Measurements from ENCODE around the gene CERS6. TPM values are rescaled to one million over a fixed set of nuclear protein-coding genes. Genes with fewer than 3 reads are reported as not detected.

CERS6 gene
- total RNA-seq, 1 experiment from 2014 or later: 45.9 TPM

DNA sequence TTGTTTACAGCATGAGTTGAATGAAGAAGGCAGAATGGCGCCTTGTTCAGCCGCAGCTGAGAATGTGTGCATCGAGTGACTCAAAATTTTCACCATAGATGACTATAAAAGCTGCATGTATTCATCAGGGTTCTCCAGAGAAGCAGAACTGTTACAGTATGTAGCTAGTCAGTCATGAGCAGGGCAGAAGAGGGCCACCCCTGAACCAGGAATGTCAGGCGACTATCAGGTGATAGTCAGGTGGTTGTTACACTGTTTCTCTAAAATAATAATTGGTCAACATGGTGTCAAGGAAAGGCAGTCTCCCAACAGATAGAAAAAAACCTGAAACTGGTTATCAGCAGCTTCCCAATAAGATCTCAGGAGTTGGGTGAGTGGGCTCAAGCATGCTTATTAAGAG is 326.2 kb downstream of the CERS6 start:
- H3K9me3 Mint-ChIP-seq (ENCODE audit: low read depth, unreplicated experiment): no peaks in the 10 kb centered on the region
- H3K4me1 Mint-ChIP-seq (ENCODE audit: low read depth, unreplicated experiment): peaks cover 21% of the 10 kb centered on the region
- H3K4me3 Mint-ChIP-seq (ENCODE audit: low read depth, unreplicated experiment): no peak overlapping the region
- H3K27ac Mint-ChIP-seq (ENCODE audit: unreplicated experiment): no peak overlapping the region
- no peaks in the 10 kb centered on the region for H3K36me3 Mint-ChIP-seq (ENCODE audit: insufficient read depth, unreplicated experiment)
- CTCF ChIA-PET: no interaction called here
- BruUV-seq (replicated peaks): no TSS peak
- no peaks in the 10 kb centered on the region for H3K27me3 Mint-ChIP-seq (ENCODE audit: unreplicated experiment)
- no peak for TF ChIP-seq CTCF (IDR thresholded peaks at IDR 0.05; ENCODE audit: unreplicated experiment)
- DNase-seq: no peak
- intact Hi-C loops (cut with micrococcal nuclease; ENCODE audit: unreplicated experiment): no loop called here

GRCh38 chr2:168784993-168785392 is 328.9 kb downstream of the CERS6 start:
- H3K9me3 Mint-ChIP-seq (ENCODE audit: low read depth, unreplicated experiment): no peaks in the 10 kb centered on the region
- peaks cover 17% of the 10 kb centered on the region for H3K4me1 Mint-ChIP-seq (ENCODE audit: low read depth, unreplicated experiment)
- intact Hi-C loops (cut with micrococcal nuclease; ENCODE audit: unreplicated experiment): no loop called here
- CTCF ChIA-PET: interaction anchor here (0.9 kb wide), 1 partner anchor 17 kb away, joined by 3 read pairs; the partner anchor contains the start of gene NOSTRIN
- H3K27me3 Mint-ChIP-seq (ENCODE audit: unreplicated experiment): no peaks in the 10 kb centered on the region
- no peak overlapping the region for H3K4me3 Mint-ChIP-seq (ENCODE audit: low read depth, unreplicated experiment)
- no peak overlapping the region for H3K27ac Mint-ChIP-seq (ENCODE audit: unreplicated experiment)
- no peaks in the 10 kb centered on the region for H3K36me3 Mint-ChIP-seq (ENCODE audit: insufficient read depth, unreplicated experiment)
- no peak for DNase-seq
- no peak for TF ChIP-seq CTCF (IDR thresholded peaks at IDR 0.05; ENCODE audit: unreplicated experiment)
- no TSS peak for BruUV-seq (replicated peaks)

- intact Hi-C loops (cut with micrococcal nuclease; ENCODE audit: unreplicated experiment): no loop called here
- Mint-ChIP-seq H3K4me1 (ENCODE audit: low read depth, unreplicated experiment) (no peaks in the 10 kb centered on the region), H3K27ac (ENCODE audit: unreplicated experiment) (no peak overlapping the region), H3K4me3 (ENCODE audit: low read depth, unreplicated experiment) (no peak overlapping the region), H3K27me3 (ENCODE audit: unreplicated experiment) (no peaks in the 10 kb centered on the region), H3K9me3 (ENCODE audit: low read depth, unreplicated experiment) (no peaks in the 10 kb centered on the region), H3K36me3 (ENCODE audit: insufficient read depth, unreplicated experiment) (no peaks in the 10 kb centered on the region)
- no TSS peak for BruUV-seq (replicated peaks)
- CTCF ChIA-PET: interaction anchor here (0.6 kb wide), 1 partner anchor 62 kb away, joined by 4 read pairs; no protein-coding TSS in a partner anchor
- no peak for DNase-seq
- no peak for TF ChIP-seq CTCF (IDR thresholded peaks at IDR 0.05; ENCODE audit: unreplicated experiment)
Observed at GRCh38 chr2:168787098-168787781, 331.2 kb downstream of the CERS6 start.

GRCh38 chr2:168787782-168788376 is 331.8 kb downstream of the CERS6 start:
- H3K4me3 Mint-ChIP-seq (ENCODE audit: low read depth, unreplicated experiment): no peak overlapping the region
- H3K9me3 Mint-ChIP-seq (ENCODE audit: low read depth, unreplicated experiment): no peaks in the 10 kb centered on the region
- H3K36me3 Mint-ChIP-seq (ENCODE audit: insufficient read depth, unreplicated experiment): no peaks in the 10 kb centered on the region
- H3K4me1 Mint-ChIP-seq (ENCODE audit: low read depth, unreplicated experiment): no peaks in the 10 kb centered on the region
- no peak overlapping the region for H3K27ac Mint-ChIP-seq (ENCODE audit: unreplicated experiment)
- intact Hi-C loops (cut with micrococcal nuclease; ENCODE audit: unreplicated experiment): no loop called here
- H3K27me3 Mint-ChIP-seq (ENCODE audit: unreplicated experiment): no peaks in the 10 kb centered on the region
- CTCF ChIA-PET: interaction anchor here (0.6 kb wide), 1 partner anchor 62 kb away, joined by 4 read pairs; no protein-coding TSS in a partner anchor
- DNase-seq: no peak
- BruUV-seq (replicated peaks): no TSS peak
- TF ChIP-seq CTCF (IDR thresholded peaks at IDR 0.05; ENCODE audit: unreplicated experiment): no peak
